HepG2 (cell line): Measurements from ENCODE around the gene ETV1.
"Not testable (repeated sequence)": the region's sequence is repeated elsewhere in the genome, so short reads cannot be mapped to it uniquely, and the experiment has no call there.

ENCODE experiments used
- HOXA9 ChIP-seq: sonication (generic); formaldehyde crosslinking; IDR thresholded peaks from 2 replicates; pipeline ENCODE4 v1.8.1; 2022; ENCODE audit warnings: missing genetic modification reagents, mild to moderate bottlenecking, moderate library complexity, borderline replicate concordance
- RAD21 ChIP-seq: fragments of 450-650 bp; formaldehyde crosslinking; IDR thresholded peaks from 2 replicates; pipeline ENCODE4 v1.5.0; 2020; ENCODE audit warnings: mild to moderate bottlenecking
- SMARCE1 ChIP-seq: fragments of 450-650 bp; IDR thresholded peaks from 2 replicates; pipeline ENCODE4 v1.6.1; 2017; ENCODE audit warnings: borderline replicate concordance

- not testable (repeated sequence) for TF ChIP-seq HOXA9; RAD21 (CRISPR knock-in tag); SMARCE1
These were observed 72.4 kb downstream of the ETV1 start for GRCh38 chr7:13917103-13917502.
